ENCODE data around the gene BIRC3.

- TF ChIP-seq RFX5 (IDR thresholded peaks at IDR 0.05): no peak
- no peak for TF ChIP-seq CTCF (IDR thresholded peaks at IDR 0.05)
- TF ChIP-seq POLR2A (IDR thresholded peaks at IDR 0.05; ENCODE audit: low read length): no peak
- TF ChIP-seq NFE2L2 (conservative IDR thresholded peaks at IDR 0.05; ENCODE audit: low read length): no peak
- TF ChIP-seq BCL3 (IDR thresholded peaks at IDR 0.05): no peak
- TF ChIP-seq KDM1A (IDR thresholded peaks at IDR 0.05; ENCODE audit: low read depth): no peak
- TF ChIP-seq EP300 (IDR thresholded peaks at IDR 0.05): no peak
- no peak for TF ChIP-seq REST (IDR thresholded peaks at IDR 0.05)
Measured at GRCh38 chr11:102316346-102316904, 859 bp upstream of the BIRC3 start.
